ENCODE measurements around the gene SBSN.

- no peak for TF ChIP-seq POLR2A (IDR thresholded peaks at IDR 0.05)
- TF ChIP-seq, protein P1, sequence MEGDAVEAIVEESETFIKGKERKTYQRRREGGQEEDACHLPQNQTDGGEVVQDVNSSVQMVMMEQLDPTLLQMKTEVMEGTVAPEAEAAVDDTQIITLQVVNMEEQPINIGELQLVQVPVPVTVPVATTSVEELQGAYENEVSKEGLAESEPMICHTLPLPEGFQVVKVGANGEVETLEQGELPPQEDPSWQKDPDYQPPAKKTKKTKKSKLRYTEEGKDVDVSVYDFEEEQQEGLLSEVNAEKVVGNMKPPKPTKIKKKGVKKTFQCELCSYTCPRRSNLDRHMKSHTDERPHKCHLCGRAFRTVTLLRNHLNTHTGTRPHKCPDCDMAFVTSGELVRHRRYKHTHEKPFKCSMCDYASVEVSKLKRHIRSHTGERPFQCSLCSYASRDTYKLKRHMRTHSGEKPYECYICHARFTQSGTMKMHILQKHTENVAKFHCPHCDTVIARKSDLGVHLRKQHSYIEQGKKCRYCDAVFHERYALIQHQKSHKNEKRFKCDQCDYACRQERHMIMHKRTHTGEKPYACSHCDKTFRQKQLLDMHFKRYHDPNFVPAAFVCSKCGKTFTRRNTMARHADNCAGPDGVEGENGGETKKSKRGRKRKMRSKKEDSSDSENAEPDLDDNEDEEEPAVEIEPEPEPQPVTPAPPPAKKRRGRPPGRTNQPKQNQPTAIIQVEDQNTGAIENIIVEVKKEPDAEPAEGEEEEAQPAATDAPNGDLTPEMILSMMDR (IDR thresholded peaks at IDR 0.05): no peak
- TF ChIP-seq EP300 (IDR thresholded peaks at IDR 0.05): no peak
These were observed 28.9 kb upstream of the SBSN start for GRCh38 chr19:35556846-35557538.

Measured in ovary (tissue), 3 donors.